HepG2 (cell line): ENCODE data around the gene TK2. TPM values are rescaled to one million over a fixed set of nuclear protein-coding genes. Genes with fewer than 3 reads are reported as not detected.

ENCODE experiments used
- ATAC-seq: fragments of 200-7000 bp; cut with Tn5 transposase; 3 replicates; pipeline ENCODE4 v1.9.1; 2020; ENCODE audit warnings: mild to moderate bottlenecking, moderate library complexity
- BruUV-seq: library from RNA; stranded (reverse); fragments of 400-500 nt; replicated peaks from 2 replicates; lab custom pipeline; 2021; lab: Mats Ljungman, UMichigan
- CTCF ChIA-PET: fragments of 300-600 bp; formaldehyde crosslinking; extraction: SDS; loops from one replicate; lab custom pipeline; 2021; ENCODE audit warnings: low total read pairs, inconsistent platforms, low intra/inter-chr PET ratio; lab: Yijun Ruan, JAX
- POLR2A ChIA-PET: fragments of 350-600 bp; sonication (Branson Sonifier 250); formaldehyde crosslinking; loops from one replicate; lab custom pipeline; 2020; ENCODE audit warnings: antibody characterized with exemption, inconsistent platforms; lab: Yijun Ruan, JAX
- DNase-seq: peaks from one replicate; pipeline ENCODE4 v3.0.0-alpha.2; 2015; ENCODE audit warnings: low spot score
- FAIRE-seq: peaks from 3 replicates; lab custom pipeline; 2011; peaks lifted over from hg19 to GRCh38; lab: Jason Lieb, UNC
- H2AFZ ChIP-seq: one replicate; pipeline ENCODE4 v1.6.1; 2011; ENCODE audit warnings: low read length, inconsistent platforms
- H3K27ac ChIP-seq: fragments of 300-600 bp; 3 replicates; pipeline ENCODE4 v1.8.0; 2011; ENCODE audit warnings: mixed run types, mild to moderate bottlenecking, mixed read lengths, low read length, inconsistent platforms; ENCODE audit not compliant: insufficient read depth; ENCODE audit errors: extremely low read length
- H3K27me3 ChIP-seq, 2 experiments: fragments of 200-600 bp in 1 of 2; 2 replicates in 1 of 2; 3 replicates in 1 of 2; pipeline versions ENCODE4 v1.6.0 to v1.8.0; 2011; ENCODE audit warnings: low read length in 2 of 2, mild to moderate bottlenecking in 2 of 2, moderate library complexity in 2 of 2, inconsistent platforms in 1 of 2; ENCODE audit not compliant: insufficient read depth in 2 of 2, control insufficient read depth in 1 of 2
- H3K36me3 ChIP-seq, 2 experiments: fragments of 200-600 bp in 1 of 2; replicated peaks in 1 of 2; 2 replicates in 1 of 2; 3 replicates in 1 of 2; pipeline versions ENCODE4 v1.5.1 to v1.8.0; 2011; ENCODE audit warnings: low read length in 2 of 2, inconsistent platforms in 1 of 2; ENCODE audit not compliant: insufficient read depth in 2 of 2, control insufficient read depth in 1 of 2
- H3K4me1 ChIP-seq: 2 replicates; pipeline ENCODE4 v1.5.1; 2012; ENCODE audit warnings: low read length, inconsistent platforms; ENCODE audit not compliant: insufficient read depth
- H3K4me2 ChIP-seq: 2 replicates; pipeline ENCODE4 v1.6.0; 2011; ENCODE audit warnings: low read depth, low read length, inconsistent platforms
- H3K4me3 ChIP-seq, 3 experiments: fragments of 200-600 bp in 1 of 3; sonication (generic), shearing (Covaris generic) in 1 of 3; replicated peaks in 1 of 3; 2 replicates each; pipeline ENCODE4 v1.5.1; 2011 to 2016; ENCODE audit warnings: low read length in 3 of 3, inconsistent platforms in 2 of 3, low read depth in 2 of 3, mild to moderate bottlenecking in 2 of 3, control low read depth in 1 of 3, mixed read lengths in 1 of 3; ENCODE audit not compliant: insufficient read depth in 1 of 3
- H3K79me2 ChIP-seq: one replicate; pipeline ENCODE4 v1.6.1; 2011; ENCODE audit warnings: low read length, inconsistent platforms; ENCODE audit not compliant: insufficient read depth
- H3K9ac ChIP-seq: 2 replicates; pipeline ENCODE4 v1.6.0; 2011; ENCODE audit warnings: mild to moderate bottlenecking, low read depth, low read length, inconsistent platforms; ENCODE audit not compliant: insufficient read depth
- H3K9me3 ChIP-seq: 2 replicates; pipeline ENCODE4 v1.5.1; 2012; ENCODE audit warnings: mild to moderate bottlenecking, low read length
- H4K20me1 ChIP-seq: 2 replicates; pipeline ENCODE4 v1.6.0; 2011; ENCODE audit warnings: inconsistent platforms, mild to moderate bottlenecking, low read length, moderate library complexity; ENCODE audit not compliant: insufficient read depth
- BRCA1 ChIP-seq: sonication (generic); formaldehyde crosslinking; IDR thresholded peaks from 2 replicates; pipeline ENCODE4 v1.4.0; 2020; ENCODE audit warnings: missing genetic modification reagents
- CBX2 ChIP-seq, 2 experiments: fragments of 200-600 bp in 1 of 2; sonication (generic); formaldehyde crosslinking in 1 of 2; IDR thresholded peaks; 2 replicates each; pipeline versions ENCODE4 v1.7.0 to v1.8.1; 2018 to 2022; ENCODE audit warnings: low read depth in 2 of 2, low read length in 1 of 2, mild to moderate bottlenecking in 1 of 2, missing genetic modification reagents in 1 of 2
- HBP1 ChIP-seq: IDR thresholded peaks from 2 replicates; pipeline ENCODE4 v1.6.1; 2016; ENCODE audit warnings: low read depth, control low read depth
- MTA1 ChIP-seq: sonication (generic); formaldehyde crosslinking; IDR thresholded peaks from 2 replicates; pipeline ENCODE4 v1.4.0; 2020; ENCODE audit warnings: missing genetic modification reagents, mild to moderate bottlenecking, borderline replicate concordance
- MXI1 ChIP-seq: IDR thresholded peaks from 3 replicates; pipeline ENCODE4 v1.6.1; 2012; ENCODE audit warnings: low read depth, low read length, inconsistent platforms, borderline replicate concordance
- PRDM4 ChIP-seq: sonication (generic); formaldehyde crosslinking; IDR thresholded peaks from 2 replicates; pipeline ENCODE4 v1.9.0; 2021; ENCODE audit warnings: missing genetic modification reagents, borderline replicate concordance
- SNAPC4 ChIP-seq: sonication (generic); formaldehyde crosslinking; IDR thresholded peaks from 2 replicates; pipeline ENCODE4 v1.4.0; 2020; ENCODE audit warnings: mild to moderate bottlenecking, missing genetic modification reagents
- U2AF1 ChIP-seq: fragments of 200-400 bp; formaldehyde crosslinking; optimal IDR thresholded peaks from 2 replicates; pipeline ENCODE3; 2017; ENCODE audit warnings: mild to moderate bottlenecking, low read depth, low read length
- ZNF101 ChIP-seq: sonication (generic); formaldehyde crosslinking; IDR thresholded peaks from 2 replicates; pipeline ENCODE4 v1.4.0; 2020; ENCODE audit warnings: mild to moderate bottlenecking, low read depth, missing genetic modification reagents, borderline replicate concordance
- ZNF282 ChIP-seq: fragments of 450-650 bp; IDR thresholded peaks from 2 replicates; pipeline ENCODE4 v1.6.1; 2018; ENCODE audit not compliant: partially characterized antibody
- ZNF3 ChIP-seq: IDR thresholded peaks from 2 replicates; pipeline ENCODE4 v1.7.0; 2017; ENCODE audit warnings: inconsistent platforms
- ZNF451 ChIP-seq: sonication (generic); formaldehyde crosslinking; IDR thresholded peaks from 2 replicates; pipeline ENCODE4 v1.5.0; 2020; ENCODE audit warnings: mild to moderate bottlenecking, missing genetic modification reagents
- ZNF629 ChIP-seq: sonication (generic); formaldehyde crosslinking; conservative IDR thresholded peaks from 2 replicates; pipeline ENCODE4 v1.5.0; 2020; ENCODE audit warnings: missing genetic modification reagents
- ZNF879 ChIP-seq: sonication (generic); formaldehyde crosslinking; IDR thresholded peaks from 2 replicates; pipeline ENCODE4 v1.8.1; 2023; ENCODE audit warnings: missing genetic modification reagents
- WGBS: methylation state at CpG from one replicate; pipeline ENCODE4 v1.1.6; 2017; ENCODE audit warnings: low lambda C conversion rate; 5-methylcytosine and 5-hydroxymethylcytosine counted together
- in situ Hi-C: cut with HindIII; loops from 2 replicates; pipeline ENCODE4 v1.10.0; 2017; ENCODE audit warnings: low pct_unique_long_range_greater_than_20kb; ENCODE audit not compliant: extremely low pct_ligation_motif_present
- intact Hi-C: fragments of 100-400 bp; cut with micrococcal nuclease; formaldehyde crosslinking; loops from one replicate; pipeline ENCODE4 v1.10.0; 2022; ENCODE audit not compliant: unreplicated experiment
- polyA plus RNA-seq, 8 experiments: library from polyadenylated mRNA; depleted of rRNA in 3 of 8; stranded (reverse) in 7 of 8; unstranded in 1 of 8; fragments of >200 nt; fragmentation: Illumina TruSeq in 4 of 8; extraction: Trizol in 4 of 8; gene quantifications; 2 replicates each; pipeline versions ENCODE4 v1.2.1 to v1.2.3, GENCODE V29; 2011 to 2016; ENCODE audit warnings: low read depth in 4 of 8, missing spikeins in 1 of 8, mixed read lengths in 1 of 8; ENCODE audit not compliant: insufficient read depth in 1 of 8
- total RNA-seq, 5 experiments: library from RNA; depleted of rRNA; stranded (reverse); fragments of >200 nt; fragmentation: Illumina TruSeq; extraction: Trizol; gene quantifications; 2 replicates each; pipeline ENCODE4 v1.2.3, GENCODE V29; 2016; ENCODE audit warnings: low read depth in 1 of 5

TK2 gene
- total and polyA plus RNA-seq, 2 of the 13 experiments (the other 11 are each of a cell fraction or from before 2014, with no cell fraction given) = 18.7 to 21.0 TPM

GRCh38 chr16:66462912-66463311, 87.0 kb downstream of the TK2 start:
- DNase-seq (no peak), FAIRE-seq (no peak), ATAC-seq (no peak)
- Histone ChIP-seq H3K27ac (no peak overlapping the region), H3K79me2 (no peaks in the 10 kb centered on the region), H4K20me1 (no peaks in the 10 kb centered on the region), H3K36me3 (no peaks in the 10 kb centered on the region), H3K4me3 (no peak overlapping the region), H3K4me1 (0 out of 2 replicates have a peak, but pooled peaks cover under 1% of the 10 kb centered on the region), H3K4me2 (no peak overlapping the region), H3K9me3 (no peaks in the 10 kb centered on the region), H2AFZ (no peak overlapping the region), H3K9ac (no peak overlapping the region), H3K27me3 (peaks cover 0 to 24% of the 10 kb centered on the region in 2 experiments; a peak in 4 of 5 replicates)
- intact Hi-C loops = no loop called here
- BruUV-seq = no TSS peak
- in situ Hi-C loops = no loop called here
- 4% methylated on average over 1 of the region's 1 CpG for WGBS
- CTCF ChIA-PET = no interaction called here
- POLR2A ChIA-PET = no interaction called here
- no peak for TF ChIP-seq HBP1
- TF ChIP-seq MXI1 = no peak
- TF ChIP-seq ZNF629 (CRISPR knock-in tag) = no peak
- TF ChIP-seq MTA1 (CRISPR knock-in tag) = no peak
- no peak for TF ChIP-seq ZNF101 (CRISPR knock-in tag)
- TF ChIP-seq U2AF1 = no peak
- TF ChIP-seq CBX2 (IDR thresholded peaks at IDR 0.05; ENCODE audit: low read depth, low read length) = no peak
- no peak for TF ChIP-seq CBX2 (CRISPR knock-in tag; IDR thresholded peaks at IDR 0.05; ENCODE audit: low read depth)
- TF ChIP-seq SNAPC4 (CRISPR knock-in tag) = no peak
- no peak for TF ChIP-seq ZNF282
- no peak for TF ChIP-seq BRCA1 (CRISPR knock-in tag)
- no peak for TF ChIP-seq ZNF3
- no peak for TF ChIP-seq ZNF451 (CRISPR knock-in tag)
- TF ChIP-seq PRDM4 (CRISPR knock-in tag) = no peak
- no peak for TF ChIP-seq ZNF879 (CRISPR knock-in tag)
